ENCODE measurements around the gene COL4A3. TPM values are rescaled to one million over a fixed set of nuclear protein-coding genes. Genes with fewer than 3 reads are reported as not detected.

COL4A3 gene
- total RNA-seq, 1 experiment from 2014 or later: 0.15 TPM

- Histone ChIP-seq H3T11ph (ENCODE audit: low read length) (no peak overlapping the region), H4K8ac (replicated peaks; ENCODE audit: insufficient read length, low read depth, low read length) (no peak overlapping the region), H4K5ac (ENCODE audit: insufficient read length, low read depth, low read length) (no peak overlapping the region), H4K20me1 (ENCODE audit: control insufficient read depth, insufficient read depth, insufficient read length) (no peaks in the 10 kb centered on the region), H3K79me2 (ENCODE audit: insufficient read depth, low read length) (no peaks in the 10 kb centered on the region), H2BK15ac (ENCODE audit: low read depth, low read length) (no peak overlapping the region), H3K23ac (ENCODE audit: insufficient read length, low read depth, low read length) (no peak overlapping the region), H3K4me1 (ENCODE audit: insufficient read depth, low read length) (peaks cover 10% of the 10 kb centered on the region; the same call in 1 of the 2 replicates), H3K27me3 (ENCODE audit: insufficient read depth, low read length) (no peaks in the 10 kb centered on the region), H3K4ac (ENCODE audit: low read depth, low read length) (no peak overlapping the region), H3K56ac (ENCODE audit: insufficient read length, low read depth, low read length) (no peak overlapping the region), H3K18ac (ENCODE audit: insufficient read length, low read depth, low read length) (no peak overlapping the region), H3K79me1 (ENCODE audit: insufficient read depth, low read depth, low read length, poor library complexity, severe bottlenecking) (no peaks in the 10 kb centered on the region), H2BK20ac (ENCODE audit: low read depth, low read length, poor library complexity, severe bottlenecking) (no peak overlapping the region), H3K14ac (ENCODE audit: insufficient read depth, low read length) (no peak overlapping the region), H3K9ac (ENCODE audit: extremely low read depth, insufficient read length, low read length) (no peak overlapping the region), H2AK5ac (ENCODE audit: insufficient read length, low read length) (no peak overlapping the region), H3K27ac (ENCODE audit: insufficient read length, low read depth, low read length) (no peak overlapping the region), H2BK120ac (ENCODE audit: low read depth, low read length, poor library complexity, severe bottlenecking) (no peak overlapping the region), H4K91ac (ENCODE audit: insufficient read length, low read depth, low read length) (no peak overlapping the region), H3K9me3 (ENCODE audit: control insufficient read depth, low read depth, low read length) (no peaks in the 10 kb centered on the region), H2BK5ac (ENCODE audit: insufficient read length, low read length) (no peak overlapping the region), H2AFZ (ENCODE audit: low read length) (no peak overlapping the region), H2BK12ac (ENCODE audit: insufficient read length, low read depth, low read length) (no peak overlapping the region), H3K23me2 (ENCODE audit: insufficient read length, low read depth, low read length, poor library complexity, severe bottlenecking) (no peaks in the 10 kb centered on the region), H3K4me2 (ENCODE audit: insufficient read depth, insufficient read length, low read length) (no peak overlapping the region)
- H3K27me3 Mint-ChIP-seq (ENCODE audit: low read depth): 0 out of 2 replicates have a peak, but pooled peaks cover 3% of the 10 kb centered on the region
- H3K27ac Mint-ChIP-seq: no peak overlapping the region
- no peak for DNase-seq
- no peaks in the 10 kb centered on the region; a peak in 2 of 5 replicates for H3K9me3 Mint-ChIP-seq
- TF ChIP-seq CTCF (conservative IDR thresholded peaks at IDR 0.05): no peak
- no peak overlapping the region for H3K4me3 Mint-ChIP-seq
- peaks cover 26 to 32% of the 10 kb centered on the region in 2 experiments for H3K4me1 Mint-ChIP-seq
- peaks cover 0 to 5% (median 0%) of the 10 kb centered on the region in 3 experiments; a peak in 2 of 7 replicates for H3K36me3 Mint-ChIP-seq (ENCODE audit: insufficient read depth in 1 of 3, low read depth in 3 of 3)
Observed at GRCh38 chr2:227182765-227183164, 18.3 kb downstream of the COL4A3 start.
